ENCODE measurements around the gene UBR3.

UBR3 gene

DNA sequence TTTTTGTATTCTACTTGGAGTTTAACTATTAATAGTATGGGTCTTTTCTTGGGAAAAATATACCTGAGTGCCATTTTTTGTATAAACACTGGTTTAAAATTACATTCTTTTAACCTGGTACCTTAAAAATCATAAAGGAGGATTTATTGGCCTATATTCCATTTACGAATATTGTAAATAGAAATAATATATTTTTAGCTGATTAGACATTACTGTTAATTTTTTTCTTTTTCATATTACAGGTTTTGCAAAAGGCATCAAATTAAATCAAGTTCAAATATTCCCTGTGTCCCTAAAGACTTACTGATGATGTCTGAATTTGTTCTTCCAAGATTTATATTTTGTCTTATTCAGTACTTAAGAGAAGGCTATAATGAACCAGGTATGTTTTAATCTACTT lies 44.7 kb downstream of the UBR3 start:
- TF ChIP-seq, protein P1, sequence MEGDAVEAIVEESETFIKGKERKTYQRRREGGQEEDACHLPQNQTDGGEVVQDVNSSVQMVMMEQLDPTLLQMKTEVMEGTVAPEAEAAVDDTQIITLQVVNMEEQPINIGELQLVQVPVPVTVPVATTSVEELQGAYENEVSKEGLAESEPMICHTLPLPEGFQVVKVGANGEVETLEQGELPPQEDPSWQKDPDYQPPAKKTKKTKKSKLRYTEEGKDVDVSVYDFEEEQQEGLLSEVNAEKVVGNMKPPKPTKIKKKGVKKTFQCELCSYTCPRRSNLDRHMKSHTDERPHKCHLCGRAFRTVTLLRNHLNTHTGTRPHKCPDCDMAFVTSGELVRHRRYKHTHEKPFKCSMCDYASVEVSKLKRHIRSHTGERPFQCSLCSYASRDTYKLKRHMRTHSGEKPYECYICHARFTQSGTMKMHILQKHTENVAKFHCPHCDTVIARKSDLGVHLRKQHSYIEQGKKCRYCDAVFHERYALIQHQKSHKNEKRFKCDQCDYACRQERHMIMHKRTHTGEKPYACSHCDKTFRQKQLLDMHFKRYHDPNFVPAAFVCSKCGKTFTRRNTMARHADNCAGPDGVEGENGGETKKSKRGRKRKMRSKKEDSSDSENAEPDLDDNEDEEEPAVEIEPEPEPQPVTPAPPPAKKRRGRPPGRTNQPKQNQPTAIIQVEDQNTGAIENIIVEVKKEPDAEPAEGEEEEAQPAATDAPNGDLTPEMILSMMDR (IDR thresholded peaks at IDR 0.05; ENCODE audit: extremely low read depth, insufficient read depth, missing control alignments) = no peak
- in situ Hi-C loops (cut with MboI; ENCODE audit: low pct_unique_long_range_greater_than_20kb, low sequenced_read_pairs, unreplicated experiment) = no loop called here
- DNase-seq (ENCODE audit: low spot score) = no peak

DNA sequence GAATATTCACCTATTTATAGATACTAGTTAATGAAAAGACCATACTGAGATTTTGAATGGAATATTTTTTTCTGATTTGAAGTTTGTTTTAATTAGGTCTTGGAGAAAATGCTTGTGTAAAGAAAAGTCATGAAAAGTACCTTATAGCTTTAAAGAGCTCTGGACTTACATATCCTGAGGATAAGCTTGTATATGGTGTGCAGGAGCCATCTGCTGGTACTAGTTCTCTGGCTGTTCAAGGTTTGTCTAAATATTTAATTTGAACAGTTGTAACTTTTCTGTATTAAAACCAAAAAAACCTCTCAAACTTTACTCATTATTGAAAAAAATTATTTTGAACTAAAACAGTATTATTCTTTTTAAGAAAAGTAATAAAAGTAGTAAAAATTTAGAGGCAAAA lies 50.1 kb downstream of the UBR3 start:
- TF ChIP-seq, protein P1 (IDR thresholded peaks at IDR 0.05; ENCODE audit: extremely low read depth, insufficient read depth, missing control alignments) = peak; percentile 28
- no peak for DNase-seq (ENCODE audit: low spot score)
- in situ Hi-C loops (cut with MboI; ENCODE audit: low pct_unique_long_range_greater_than_20kb, low sequenced_read_pairs, unreplicated experiment) = no loop called here

DNA sequence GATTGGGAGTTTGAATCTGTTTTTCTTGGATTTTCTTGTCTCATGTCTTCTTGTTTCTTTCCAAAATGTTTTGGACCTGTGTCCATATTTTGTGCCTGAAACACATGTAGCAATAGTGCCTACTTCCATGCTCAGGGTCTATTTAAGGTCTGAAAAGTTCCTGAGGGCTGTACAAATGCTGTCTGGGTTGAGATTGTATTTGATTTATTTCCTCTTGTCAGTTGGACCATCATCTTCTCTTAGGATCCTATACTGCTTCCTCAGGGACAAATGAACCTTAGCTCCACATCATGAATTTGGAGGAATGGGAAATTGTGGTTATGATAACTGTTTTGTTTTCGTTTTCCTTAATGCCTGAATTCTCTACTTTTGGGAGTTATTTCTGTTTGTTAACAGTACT lies 59.9 kb downstream of the UBR3 start:
- no peak for DNase-seq (ENCODE audit: low spot score)
- in situ Hi-C loops (cut with MboI; ENCODE audit: low pct_unique_long_range_greater_than_20kb, low sequenced_read_pairs, unreplicated experiment) = no loop called here
- TF ChIP-seq, protein P1 (IDR thresholded peaks at IDR 0.05; ENCODE audit: extremely low read depth, insufficient read depth, missing control alignments) = no peak

DNA sequence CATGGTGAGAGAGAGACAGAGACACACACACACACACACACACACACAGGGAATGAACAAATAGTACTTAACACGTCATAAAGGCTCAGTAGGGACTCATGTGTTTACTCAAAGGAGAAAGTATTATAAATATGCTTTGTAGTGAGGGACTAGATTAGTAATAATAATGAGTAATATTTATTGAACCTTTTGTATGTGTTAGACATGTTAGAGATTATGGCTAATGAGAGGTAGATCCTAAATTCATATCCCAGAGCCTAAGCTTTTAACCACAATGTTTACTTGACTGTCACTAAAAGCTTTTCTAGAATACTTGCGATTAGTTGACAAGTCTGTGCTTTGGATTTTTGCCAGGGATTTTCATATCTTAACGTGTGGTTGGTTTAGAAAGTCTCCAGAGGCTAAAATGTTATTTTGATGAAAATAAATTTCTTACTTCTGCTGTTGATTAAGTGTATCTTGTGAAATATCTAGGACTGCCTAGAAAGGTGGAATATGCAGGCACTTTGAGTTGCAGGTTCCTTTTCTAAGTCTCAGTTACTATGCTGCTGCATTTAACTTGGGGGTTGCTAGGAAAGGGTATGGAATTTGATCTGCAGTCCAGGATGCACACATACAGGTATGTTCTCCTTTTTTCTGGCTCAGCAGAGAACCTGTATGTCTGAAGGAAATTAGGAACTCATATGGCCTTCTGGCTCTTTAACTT lies 64.5 kb downstream of the UBR3 start:
- TF ChIP-seq, protein P1 (IDR thresholded peaks at IDR 0.05; ENCODE audit: extremely low read depth, insufficient read depth, missing control alignments) = no peak
- DNase-seq (ENCODE audit: low spot score) = no peak
- in situ Hi-C loops (cut with MboI; ENCODE audit: low pct_unique_long_range_greater_than_20kb, low sequenced_read_pairs, unreplicated experiment) = no loop called here

DNA sequence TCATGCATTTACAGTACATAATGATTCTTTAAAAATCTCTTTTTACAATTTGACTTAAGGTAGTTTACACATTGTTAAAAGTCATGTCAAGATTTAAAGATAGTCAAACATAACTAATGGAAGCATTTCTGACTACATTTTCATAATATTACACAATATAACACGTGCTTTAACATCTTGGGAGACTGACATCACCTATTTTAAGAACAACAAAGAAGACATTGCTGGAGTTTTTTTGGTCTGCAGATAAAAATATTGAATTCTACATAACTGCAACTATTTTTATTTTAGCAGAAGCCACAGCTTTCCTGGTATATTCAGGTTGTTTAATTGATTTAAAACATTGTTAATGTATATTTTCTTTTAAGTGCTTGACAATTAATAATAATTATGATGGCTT lies 65.7 kb downstream of the UBR3 start:
- DNase-seq (ENCODE audit: low spot score) = no peak
- TF ChIP-seq, protein P1 (IDR thresholded peaks at IDR 0.05; ENCODE audit: extremely low read depth, insufficient read depth, missing control alignments) = no peak
- in situ Hi-C loops (cut with MboI; ENCODE audit: low pct_unique_long_range_greater_than_20kb, low sequenced_read_pairs, unreplicated experiment) = no loop called here

DNA sequence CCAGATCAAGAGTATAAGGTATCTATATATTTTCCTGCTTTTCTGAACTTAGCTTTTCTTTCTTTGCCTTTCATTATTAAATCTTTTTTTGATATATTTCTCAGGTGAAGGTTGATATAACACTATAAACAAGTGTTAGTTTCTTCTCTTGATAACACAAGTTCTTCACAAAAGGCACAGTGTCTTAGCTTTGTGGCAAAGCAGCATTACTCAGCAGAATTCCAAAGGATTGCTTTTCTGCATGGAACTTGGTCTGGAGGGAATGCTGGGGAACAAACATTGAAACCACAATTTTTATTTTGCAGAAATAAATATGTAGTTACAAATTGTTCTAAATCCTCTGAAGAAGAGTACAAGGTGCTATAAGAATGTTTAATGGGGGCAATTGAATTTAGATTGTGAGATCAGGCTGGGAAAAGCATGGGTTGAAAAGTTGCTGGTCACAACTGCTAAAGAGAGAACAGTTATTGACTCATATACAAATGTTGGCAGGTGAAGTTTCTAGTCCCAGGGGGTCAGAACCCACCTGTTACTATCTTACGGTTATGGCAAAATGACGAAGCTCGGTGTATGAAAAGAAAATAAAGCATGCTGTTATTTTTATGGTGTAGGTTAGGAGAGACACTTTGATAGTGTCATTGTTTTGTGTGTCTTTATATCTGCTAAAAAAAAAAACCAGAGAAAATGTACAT lies 68.2 kb downstream of the UBR3 start:
- TF ChIP-seq, protein P1 (IDR thresholded peaks at IDR 0.05; ENCODE audit: extremely low read depth, insufficient read depth, missing control alignments) = no peak
- in situ Hi-C loops (cut with MboI; ENCODE audit: low pct_unique_long_range_greater_than_20kb, low sequenced_read_pairs, unreplicated experiment) = no loop called here
- DNase-seq (ENCODE audit: low spot score) = no peak
